Spleen (tissue), 11 donors: ENCODE results near the gene NDUFV2. TPM values are rescaled to one million over a fixed set of nuclear protein-coding genes. Genes with fewer than 3 reads are reported as not detected.
"Not testable (repeated sequence)": the region's sequence is repeated elsewhere in the genome, so short reads cannot be mapped to it uniquely, and the experiment has no call there.

Experiments
- DNase-seq: peaks from one replicate; pipeline ENCODE4 v3.0.0-alpha.2; 2020
- H3K27ac ChIP-seq, 8 donors: fragments of 200-600 bp; sonication (generic) in 7 of 8; 1 replicate in 4 of 8; 2 replicates in 4 of 8; pipeline versions ENCODE4 v1.5.0 to v1.8.0; 2016 to 2021; ENCODE audit warnings: inconsistent platforms in 4 of 8, mild to moderate bottlenecking in 4 of 8, moderate library complexity in 1 of 8
- H3K27me3 ChIP-seq, 7 donors: fragments of 200-600 bp; sonication (generic) in 6 of 7; replicated peaks in 1 of 7; 1 replicate in 4 of 7; 2 replicates in 3 of 7; pipeline versions ENCODE4 v1.5.0 to v1.8.0; 2016 to 2021; ENCODE audit warnings: inconsistent platforms in 3 of 7, mild to moderate bottlenecking in 1 of 7
- H3K36me3 ChIP-seq, 6 donors: fragments of 200-600 bp; sonication (generic) in 5 of 6; 1 replicate in 4 of 6; 2 replicates in 2 of 6; pipeline versions ENCODE4 v1.5.0 to v1.8.0; 2016 to 2021; ENCODE audit warnings: inconsistent platforms in 2 of 6
- H3K4me1 ChIP-seq, 6 donors: fragments of 200-600 bp; sonication (generic) in 5 of 6; 1 replicate in 3 of 6; 2 replicates in 3 of 6; pipeline versions ENCODE4 v1.5.0 to v1.8.0; 2016 to 2021; ENCODE audit warnings: inconsistent platforms in 3 of 6
- H3K4me3 ChIP-seq, 8 donors: fragments of 200-600 bp; sonication (generic) in 7 of 8; 1 replicate in 4 of 8; 2 replicates in 4 of 8; pipeline versions ENCODE4 v1.5.0 to v1.8.0; 2016 to 2021; ENCODE audit warnings: inconsistent platforms in 4 of 8, mild to moderate bottlenecking in 4 of 8, moderate library complexity in 2 of 8
- H3K9me3 ChIP-seq, 8 donors: fragments of 200-600 bp; sonication (generic) in 7 of 8; 1 replicate in 4 of 8; 2 replicates in 4 of 8; pipeline versions ENCODE4 v1.5.0 to v1.8.0; 2016 to 2021; ENCODE audit warnings: inconsistent platforms in 4 of 8
- POLR2A ChIP-seq, 3 donors: fragments of 450-650 bp; IDR thresholded peaks; one replicate each; pipeline ENCODE4 v1.5.1; 2017; ENCODE audit warnings: antibody characterized with exemption in 3 of 3, mild to moderate bottlenecking in 1 of 3
- POLR2AphosphoS5 ChIP-seq, 3 donors: sonication (generic); formaldehyde crosslinking; IDR thresholded peaks; one replicate each; pipeline ENCODE4 v1.5.1; 2017; ENCODE audit warnings: antibody characterized with exemption in 3 of 3
- WGBS, 5 donors: extraction: QIAGEN DNeasy Blood & Tissue Kit in 3 of 5; methylation state at CpG; one replicate each; pipeline versions ENCODE4 v1.1.5 to v1.1.7; 2013 to 2018; 5-methylcytosine and 5-hydroxymethylcytosine counted together
- intact Hi-C: fragments of 100-400 bp; cut with DNase I; formaldehyde crosslinking; loops from one replicate; pipeline ENCODE4 v1.15.0; 2023; ENCODE audit warnings: low total_unique reads
- polyA plus RNA-seq, 3 donors: library from polyadenylated mRNA; stranded (reverse); fragments of 200-250 nt; gene quantifications; one replicate each; pipeline ENCODE4 v1.2.1, GENCODE V29; 2013
- total RNA-seq, 7 donors: library from RNA; depleted of rRNA in 3 of 7; stranded (reverse); fragments of >200 nt in 3 of 7; fragmentation: NEBNext Ultra II Directional in 4 of 7; extraction: Animal tissue kit (Norgen Biotek cat#: 25700) in 4 of 7; gene quantifications; one replicate each; pipeline versions ENCODE4 v1.1.0 to v1.2.1, GENCODE V29; 2016 to 2021
- TF ChIP-seq, protein P1 (sequence below), 11 experiments: fragments of 200-600 bp in 7 of 11; fragments of 450-650 bp in 4 of 11; sonication (generic) in 4 of 11; IDR thresholded peaks in 8 of 11; conservative IDR thresholded peaks in 3 of 11; 1 replicate in 7 of 11; 2 replicates in 4 of 11; pipeline versions ENCODE4 v1.4.0 to v1.8.0; 2016 to 2021; ENCODE audit warnings: antibody characterized with exemption in 11 of 11, inconsistent platforms in 4 of 11, mild to moderate bottlenecking in 1 of 11
- donor health status: healthy with polysubstance abuse.
- donor health status: DM: no; HTN: no; CAD: no; lungs with moderate emphysema.
- donor health status: DM: no; HTN: no; CAD: no.
- donor health status: Bipolar disorder and iron deficiency.
- donor health status: healthy.
- donor health status: DM: no; HTN: no; CAD: no.
- donor health status: DM: yes; HTN: yes; CAD: no.

NDUFV2 gene
- total and polyA plus RNA-seq, 10 donors, result 89.8 to 175 (median 101) TPM

DNA sequence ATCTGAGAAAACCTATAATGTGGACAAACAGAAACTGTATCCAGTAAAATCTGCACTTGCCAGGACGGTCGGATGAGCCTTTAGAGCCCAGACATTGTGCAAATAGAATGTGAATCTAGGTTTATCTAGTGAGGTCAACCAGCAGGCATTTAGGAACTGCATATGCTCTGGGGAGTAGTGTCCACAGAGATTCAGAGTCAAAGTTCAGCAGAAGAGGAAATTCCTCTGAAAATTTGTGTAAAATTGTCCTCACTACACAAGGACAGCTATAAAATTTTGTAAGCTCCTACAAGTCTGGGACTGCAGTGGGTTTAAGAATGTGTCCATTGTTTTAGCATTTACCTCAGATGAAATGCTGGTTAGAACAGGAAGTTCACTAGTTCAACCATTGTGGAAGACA, 9.8 kb upstream of the NDUFV2 start:
- Histone ChIP-seq H3K4me3 (no peak overlapping the region), H3K27me3 (no peaks in the 10 kb centered on the region), H3K9me3 (no peaks in the 10 kb centered on the region), H3K27ac (peak overlapping the region in 1 of 8 donors; percentile 35), H3K4me1 (peaks cover 0 to 42% (median 14%) of the 10 kb centered on the region in 6 donors), H3K36me3 (no peaks in the 10 kb centered on the region)
- no peak for DNase-seq
- TF ChIP-seq, protein P1, sequence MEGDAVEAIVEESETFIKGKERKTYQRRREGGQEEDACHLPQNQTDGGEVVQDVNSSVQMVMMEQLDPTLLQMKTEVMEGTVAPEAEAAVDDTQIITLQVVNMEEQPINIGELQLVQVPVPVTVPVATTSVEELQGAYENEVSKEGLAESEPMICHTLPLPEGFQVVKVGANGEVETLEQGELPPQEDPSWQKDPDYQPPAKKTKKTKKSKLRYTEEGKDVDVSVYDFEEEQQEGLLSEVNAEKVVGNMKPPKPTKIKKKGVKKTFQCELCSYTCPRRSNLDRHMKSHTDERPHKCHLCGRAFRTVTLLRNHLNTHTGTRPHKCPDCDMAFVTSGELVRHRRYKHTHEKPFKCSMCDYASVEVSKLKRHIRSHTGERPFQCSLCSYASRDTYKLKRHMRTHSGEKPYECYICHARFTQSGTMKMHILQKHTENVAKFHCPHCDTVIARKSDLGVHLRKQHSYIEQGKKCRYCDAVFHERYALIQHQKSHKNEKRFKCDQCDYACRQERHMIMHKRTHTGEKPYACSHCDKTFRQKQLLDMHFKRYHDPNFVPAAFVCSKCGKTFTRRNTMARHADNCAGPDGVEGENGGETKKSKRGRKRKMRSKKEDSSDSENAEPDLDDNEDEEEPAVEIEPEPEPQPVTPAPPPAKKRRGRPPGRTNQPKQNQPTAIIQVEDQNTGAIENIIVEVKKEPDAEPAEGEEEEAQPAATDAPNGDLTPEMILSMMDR (IDR thresholded peaks at IDR 0.05 in 8 of 11, conservative IDR thresholded peaks at IDR 0.05 in 3 of 11), result no peak
- TF ChIP-seq POLR2A (IDR thresholded peaks at IDR 0.05) (no peak), POLR2AphosphoS5 (IDR thresholded peaks at IDR 0.05) (no peak)
- WGBS, 5 donors, result 63 to 91% (median 69%) methylated on average over 2 of the region's 2 CpGs
- intact Hi-C loops, result no loop called here

DNA sequence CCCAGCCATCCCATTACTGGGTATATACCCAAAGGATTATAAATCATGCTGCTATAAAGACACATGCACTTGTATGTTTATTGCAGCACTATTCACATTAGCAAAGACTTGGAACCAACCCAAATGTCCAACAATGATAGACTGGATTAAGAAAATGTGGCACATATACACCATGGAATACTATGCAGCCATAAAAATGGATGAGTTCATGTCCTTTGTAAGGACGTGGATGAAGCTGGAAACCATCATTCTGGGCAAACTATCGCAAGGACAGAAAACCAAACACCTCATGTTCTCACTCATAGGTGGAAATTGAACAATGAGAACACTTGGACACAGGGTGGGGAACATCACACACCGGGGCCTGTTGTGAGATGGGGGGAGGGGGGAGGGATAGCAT, 9.4 kb upstream of the NDUFV2 start:
- Histone ChIP-seq H3K4me1 (peaks cover 0 to 42% (median 14%) of the 10 kb centered on the region in 6 donors), H3K27ac (peak overlapping the region in 1 of 8 donors; percentile 35)
- H3K4me3 ChIP-seq, H3K36me3 ChIP-seq, DNase-seq, H3K9me3 ChIP-seq, H3K27me3 ChIP-seq, intact Hi-C loops: not testable (repeated sequence)
- WGBS, 5 donors, result 88 to 100% (median 93%) methylated on average over 3 of the region's 3 CpGs

DNA sequence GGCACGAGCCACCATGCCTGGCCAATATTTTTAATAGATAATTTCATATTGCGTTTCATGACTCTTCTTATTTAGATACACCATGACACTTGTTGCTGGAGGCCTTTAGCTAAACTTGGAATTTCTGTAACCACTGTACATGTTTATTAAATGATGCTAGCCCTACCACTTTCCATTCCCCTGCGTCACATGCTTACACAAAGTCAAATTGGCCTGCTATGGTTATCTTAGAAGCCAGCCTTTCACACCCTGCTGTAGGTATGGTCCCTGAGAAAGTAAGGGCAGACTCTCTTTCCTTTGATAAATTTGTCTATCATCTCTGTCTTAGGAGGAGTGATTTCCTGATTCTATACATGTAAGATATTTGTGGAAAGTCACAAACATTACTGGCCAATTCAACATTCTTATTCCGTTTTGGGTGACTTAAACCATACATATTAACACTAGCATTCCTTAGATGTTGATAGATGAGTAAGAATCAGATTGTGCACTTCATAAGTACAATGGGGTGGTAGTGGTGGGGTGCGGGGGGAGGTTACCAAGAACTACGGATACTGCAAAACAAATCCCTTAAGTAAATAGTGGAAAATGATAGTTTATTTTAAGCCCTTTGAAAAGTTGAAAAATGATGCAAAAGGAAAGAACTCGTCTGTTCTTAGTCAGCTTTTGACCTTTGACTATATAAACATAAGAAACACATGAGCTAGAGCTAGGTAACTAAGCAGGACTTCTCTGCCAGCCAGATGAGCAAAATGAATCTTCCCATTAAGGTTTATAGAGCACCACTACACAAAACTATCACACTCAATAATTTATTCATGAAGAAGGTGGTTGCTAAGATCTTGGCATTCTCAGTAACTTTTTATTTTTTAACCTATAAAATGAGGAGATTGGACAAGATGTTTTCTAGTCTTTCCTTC, 7.9 kb upstream of the NDUFV2 start:
- Histone ChIP-seq H3K36me3 (no peaks in the 10 kb centered on the region), H3K27ac (peak overlapping the region in 6 of 8 donors; percentile 19 to 75 (median 62)), H3K4me1 (peaks cover 0 to 42% (median 14%) of the 10 kb centered on the region in 6 donors), H3K4me3 (peak overlapping the region in 1 of 8 donors; percentile 13), H3K27me3 (no peaks in the 10 kb centered on the region), H3K9me3 (no peaks in the 10 kb centered on the region)
- no peak for DNase-seq
- 68 to 84% (median 80%) methylated on average over 7 of the region's 7 CpGs for WGBS, 5 donors
- TF ChIP-seq, protein P1 (IDR thresholded peaks at IDR 0.05 in 8 of 11, conservative IDR thresholded peaks at IDR 0.05 in 3 of 11), result no peak
- no peak for TF ChIP-seq POLR2A (IDR thresholded peaks at IDR 0.05)
- no peak for TF ChIP-seq POLR2AphosphoS5 (IDR thresholded peaks at IDR 0.05)
- intact Hi-C loops, result no loop called here

DNA sequence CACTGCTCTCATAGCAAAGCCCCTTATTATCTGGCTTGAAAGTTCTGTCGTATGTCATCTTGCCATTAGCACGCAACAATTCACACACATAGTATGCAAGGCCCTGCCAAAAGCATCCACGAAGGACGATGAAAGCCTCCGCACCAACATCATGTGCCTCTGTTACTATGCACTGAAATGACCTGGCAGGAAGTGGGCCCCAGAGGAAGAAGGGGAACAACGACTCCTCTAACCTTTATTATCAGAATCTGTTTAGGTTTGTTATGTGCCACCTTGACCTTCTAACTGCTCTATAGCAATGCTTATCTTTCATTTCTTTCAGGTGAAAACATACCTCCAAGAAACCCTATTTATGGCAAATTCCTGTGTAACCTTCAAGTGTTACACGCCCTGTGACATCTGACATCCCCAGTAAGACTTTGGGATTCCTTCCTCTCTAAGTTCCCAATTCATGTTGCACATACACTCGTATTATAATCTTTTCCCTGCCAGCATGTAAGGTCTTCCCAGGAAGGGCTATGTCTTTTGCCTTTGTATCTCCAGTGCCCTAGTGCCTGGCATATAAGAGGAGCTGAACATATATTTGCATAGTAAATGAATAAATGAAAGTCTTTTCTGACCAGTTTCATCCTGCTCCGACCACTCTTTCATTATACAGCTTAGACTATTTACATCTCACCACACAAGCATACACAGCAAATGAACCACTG, 7.0 kb upstream of the NDUFV2 start:
- WGBS, 5 donors, result 20 to 32% (median 28%) methylated on average over 9 of the region's 9 CpGs
- Histone ChIP-seq H3K27me3 (no peaks in the 10 kb centered on the region), H3K36me3 (no peaks in the 10 kb centered on the region), H3K4me1 (peaks cover 0 to 44% (median 14%) of the 10 kb centered on the region in 6 donors), H3K9me3 (no peaks in the 10 kb centered on the region), H3K27ac (peak overlapping the region in 7 of 8 donors; percentile 19 to 75 (median 54)), H3K4me3 (peak overlapping the region in 1 of 8 donors; percentile 13)
- TF ChIP-seq, protein P1 (IDR thresholded peaks at IDR 0.05 in 8 of 11, conservative IDR thresholded peaks at IDR 0.05 in 3 of 11), result no peak
- TF ChIP-seq POLR2A (IDR thresholded peaks at IDR 0.05) (no peak), POLR2AphosphoS5 (IDR thresholded peaks at IDR 0.05) (peak in 1 of 3 donors; percentile 39)
- intact Hi-C loops, result no loop called here
- no peak for DNase-seq
